ENCODE measurements around the gene SMC1A. TPM values are rescaled to one million over a fixed set of nuclear protein-coding genes. Genes with fewer than 3 reads are reported as not detected.

The SMC1A gene
- total and polyA plus RNA-seq, 2 of the 8 experiments (the other 6 are each of a cell fraction or from before 2014, with no cell fraction given): 22.2 to 98.1 TPM

DNA sequence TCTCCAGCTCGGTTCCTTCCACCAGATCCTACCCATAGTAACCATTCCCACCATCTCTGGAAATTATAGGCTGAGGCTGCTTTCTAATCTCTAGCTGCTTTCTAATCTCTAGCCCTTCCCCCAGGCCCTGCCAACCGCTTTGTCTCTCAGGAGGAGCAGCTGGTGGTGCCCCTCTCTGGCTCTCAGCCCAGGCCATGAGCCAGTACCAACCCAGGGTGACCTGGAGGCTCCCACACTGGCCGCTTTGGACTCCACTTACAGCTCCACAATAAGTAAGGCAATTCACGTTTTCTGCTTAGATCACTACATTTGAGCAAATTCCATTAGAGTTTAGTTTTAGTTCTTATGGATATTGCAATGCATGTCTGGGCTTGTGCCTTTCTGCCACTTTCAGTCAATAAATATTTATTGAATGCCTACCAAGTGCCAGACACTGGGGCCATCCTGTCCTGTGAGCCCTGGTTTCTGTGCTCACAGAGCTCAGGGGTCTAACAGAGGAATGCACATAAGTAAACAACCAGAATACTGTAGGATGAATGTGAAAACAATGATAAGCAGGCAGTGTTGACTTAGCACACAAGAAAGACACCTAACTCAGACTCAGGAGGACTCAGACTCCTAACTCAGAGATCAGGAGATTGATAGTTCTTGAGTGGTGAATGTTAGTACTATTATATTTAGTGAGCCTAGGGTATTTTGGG, 38.9 kb downstream of the SMC1A start (continued):
- no peak for TF ChIP-seq EZH2 (IDR thresholded peaks at IDR 0.05; ENCODE audit: low read depth, low read length, severe bottlenecking)
- TF ChIP-seq HDAC2 (IDR thresholded peaks at IDR 0.05; ENCODE audit: borderline replicate concordance in 1 of 2, low read depth in 2 of 2, low read length in 2 of 2): no peak
- TF ChIP-seq CREB1 (IDR thresholded peaks at IDR 0.05): no peak
- TF ChIP-seq, protein P1, sequence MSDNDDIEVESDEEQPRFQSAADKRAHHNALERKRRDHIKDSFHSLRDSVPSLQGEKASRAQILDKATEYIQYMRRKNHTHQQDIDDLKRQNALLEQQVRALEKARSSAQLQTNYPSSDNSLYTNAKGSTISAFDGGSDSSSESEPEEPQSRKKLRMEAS (IDR thresholded peaks at IDR 0.05): no peak
- TF ChIP-seq RXRA (IDR thresholded peaks at IDR 0.05; ENCODE audit: insufficient read depth, low read depth, low read length): no peak
